Effector CD8-positive, alpha-beta T cell (primary cell): ENCODE measurements around the gene GNAS-AS1.
"Not testable (repeated sequence)": the region's sequence is repeated elsewhere in the genome, so short reads cannot be mapped to it uniquely, and the experiment has no call there.

ENCODE experiments used
- DNase-seq: peaks from one replicate; lab custom pipeline; 2025; lab: John Stamatoyannopoulos, UW

Gene GNAS-AS1

DNA sequence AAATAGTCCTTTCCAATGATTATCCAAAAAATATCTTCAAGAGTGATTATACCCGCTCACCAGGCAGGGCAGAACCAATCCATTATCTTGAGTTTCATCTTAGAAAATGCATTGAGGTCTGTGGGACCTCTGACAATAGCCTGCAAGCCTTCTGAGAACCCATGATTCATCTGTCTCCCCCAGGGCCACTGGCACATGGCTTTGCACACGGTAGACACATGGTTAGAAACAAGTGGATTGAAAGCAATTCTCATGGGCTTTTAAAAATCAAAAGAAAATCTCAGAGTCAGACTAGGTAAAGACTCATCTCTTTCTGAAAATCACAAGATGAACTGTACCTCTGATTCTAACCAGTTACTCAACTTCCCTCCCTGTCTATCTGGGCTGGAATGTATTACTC lies 15.5 kb downstream of the GNAS-AS1 start:
- no peak for DNase-seq

DNA sequence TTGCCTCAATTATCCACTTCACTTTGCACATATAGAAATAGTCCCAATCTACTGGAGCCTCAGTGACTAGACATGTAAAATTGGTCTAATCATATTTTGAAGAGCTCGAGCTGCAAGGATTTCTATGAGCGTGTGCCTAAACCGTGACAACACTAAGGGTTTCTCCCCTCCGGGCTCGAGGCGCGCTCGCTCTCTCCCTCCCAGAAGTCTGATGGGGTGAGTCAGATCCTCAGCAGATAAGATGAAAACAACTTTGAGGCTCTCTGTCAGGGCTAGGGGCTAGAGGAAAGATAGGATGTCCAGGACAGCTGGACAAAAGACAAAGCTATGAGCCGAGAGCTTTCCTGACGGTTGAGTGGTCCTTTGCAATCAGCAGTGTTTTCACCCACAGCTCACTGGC lies 16.8 kb downstream of the GNAS-AS1 start:
- DNase-seq, result no peak

DNA sequence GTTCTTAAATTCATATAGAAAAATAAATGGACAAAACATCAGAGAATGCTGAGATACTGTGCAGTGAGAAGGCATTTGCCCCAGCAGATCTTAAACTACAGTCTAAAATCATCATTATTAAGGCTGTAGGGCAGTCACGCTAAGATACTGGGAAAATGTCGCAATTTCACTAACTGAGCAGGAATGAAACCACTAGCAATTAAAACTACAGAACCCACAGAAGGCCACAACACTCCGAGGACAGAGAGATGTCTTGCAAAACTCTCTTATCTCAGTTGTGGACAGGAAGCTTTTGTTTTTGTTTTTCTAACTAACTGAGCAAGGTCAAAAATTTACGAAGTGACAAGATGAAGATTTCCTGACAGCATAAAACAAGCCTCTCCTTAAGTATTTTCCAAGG lies 18.2 kb downstream of the GNAS-AS1 start:
- DNase-seq, result no peak

DNA sequence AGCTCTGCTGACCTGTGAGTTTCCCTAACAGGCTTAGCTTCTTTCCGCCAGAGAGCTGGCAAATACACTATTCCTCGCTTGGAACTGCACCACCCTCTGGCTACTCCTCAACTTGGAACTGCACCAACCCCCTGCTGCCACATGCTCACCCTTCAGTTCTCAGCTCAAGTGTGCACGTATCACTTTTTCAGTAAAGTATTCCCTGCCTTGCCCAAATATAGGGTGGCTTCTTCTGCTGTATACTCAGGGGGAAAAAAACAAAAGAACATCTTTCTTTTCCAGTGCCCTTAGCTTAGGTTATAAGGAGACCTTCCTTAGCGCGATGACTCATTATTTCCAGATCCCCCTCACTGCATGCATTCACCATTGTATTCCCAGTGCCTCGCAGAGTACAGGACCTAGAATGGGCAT lies 21.2 kb downstream of the GNAS-AS1 start:
- DNase-seq, result no peak

DNA sequence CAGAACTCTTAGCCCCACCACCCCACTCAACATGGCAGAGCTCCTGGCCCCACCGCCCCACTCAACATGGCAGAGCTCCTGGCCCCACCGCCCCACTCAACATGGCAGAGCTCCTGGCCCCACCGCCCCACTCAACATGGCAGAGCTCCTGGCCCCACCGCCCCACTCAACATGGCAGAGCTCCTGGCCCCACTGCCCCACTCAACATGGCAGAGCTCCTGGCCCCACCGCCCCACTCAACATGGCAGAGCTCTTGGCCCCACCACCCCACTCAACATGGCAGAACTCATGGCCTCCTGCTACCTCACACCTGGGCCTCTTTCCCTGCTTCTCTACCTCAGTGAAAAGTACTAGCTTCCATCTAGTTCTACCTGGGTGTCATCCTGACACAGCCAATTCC lies 21.9 kb downstream of the GNAS-AS1 start:
- DNase-seq, result not testable (repeated sequence)

DNA sequence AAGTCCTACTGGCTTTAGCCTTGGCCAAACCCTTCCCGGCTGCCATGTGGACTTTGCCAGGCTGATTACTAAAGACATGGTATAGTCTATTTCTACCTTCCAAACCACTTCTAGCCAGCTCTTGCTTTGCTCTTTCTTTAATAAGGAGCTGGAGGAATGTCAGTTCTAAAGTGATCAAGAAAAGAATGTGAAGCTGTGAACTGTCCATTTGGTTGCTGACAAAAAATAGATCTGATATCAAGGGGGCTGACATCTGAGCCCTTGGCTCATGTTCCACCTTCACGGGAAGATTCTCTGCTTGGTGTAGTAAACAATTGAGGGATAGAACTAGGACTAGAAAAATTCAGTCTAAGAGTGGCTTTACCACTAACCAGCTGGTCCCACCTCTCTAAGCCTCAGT lies 22.6 kb downstream of the GNAS-AS1 start:
- DNase-seq, result no peak

DNA sequence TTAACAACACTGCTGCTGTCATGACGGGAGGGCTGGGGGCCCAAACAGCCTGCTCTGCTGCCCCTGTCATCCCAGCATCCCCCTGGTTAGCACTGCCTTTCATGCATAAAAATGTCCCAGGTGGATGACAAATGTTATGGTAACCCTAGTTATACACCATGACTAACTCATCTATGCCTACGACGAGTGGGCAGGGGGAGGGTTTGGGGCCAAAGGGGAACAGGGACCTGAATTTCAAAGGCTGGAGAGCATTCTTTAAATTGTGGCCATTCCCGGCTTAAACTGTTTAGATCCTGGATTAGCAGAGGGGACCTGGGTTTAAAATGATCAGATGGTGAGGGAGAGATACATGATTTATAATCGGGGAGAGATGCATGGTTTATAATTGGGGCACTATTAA lies 24.4 kb downstream of the GNAS-AS1 start:
- DNase-seq, result no peak

DNA sequence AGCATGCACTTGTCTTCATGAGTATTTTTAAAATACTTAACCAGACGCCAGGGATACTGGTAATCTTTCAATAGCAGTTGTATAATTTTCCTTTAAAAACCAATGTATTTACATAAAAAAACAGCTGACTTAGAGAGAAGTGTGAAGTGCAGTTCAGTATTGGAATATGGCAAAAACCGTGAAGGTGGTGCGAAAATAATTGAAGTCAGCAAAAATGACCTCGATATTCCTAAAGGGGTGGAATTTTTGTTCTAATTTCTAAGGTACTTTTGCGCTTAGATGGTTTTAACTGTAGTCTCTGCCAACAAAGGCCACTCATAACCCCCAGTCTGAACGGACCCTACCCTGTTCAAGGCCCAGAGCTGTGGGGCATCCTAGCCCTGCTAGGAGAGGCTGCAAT lies 25.3 kb downstream of the GNAS-AS1 start:
- DNase-seq, result no peak

DNA sequence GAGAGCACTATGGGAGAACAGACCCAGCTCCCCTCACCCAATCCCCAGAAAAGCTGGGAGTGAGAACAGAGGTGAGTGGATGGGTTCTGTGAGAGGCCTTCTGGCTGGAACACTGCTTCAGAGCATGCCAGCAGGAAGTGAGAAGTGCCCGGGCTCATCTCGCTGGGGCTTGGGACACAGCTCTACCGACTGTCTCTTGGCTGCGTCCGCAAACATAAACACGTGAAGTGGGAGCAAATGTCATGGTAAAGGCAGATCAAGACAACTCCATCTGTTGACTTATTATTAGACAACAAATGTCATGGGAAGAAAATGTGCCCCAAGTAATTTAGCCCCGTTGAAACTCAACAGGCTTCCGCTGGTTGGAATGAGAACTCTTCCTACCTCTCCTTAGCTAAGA lies 25.9 kb downstream of the GNAS-AS1 start:
- no peak for DNase-seq

DNA sequence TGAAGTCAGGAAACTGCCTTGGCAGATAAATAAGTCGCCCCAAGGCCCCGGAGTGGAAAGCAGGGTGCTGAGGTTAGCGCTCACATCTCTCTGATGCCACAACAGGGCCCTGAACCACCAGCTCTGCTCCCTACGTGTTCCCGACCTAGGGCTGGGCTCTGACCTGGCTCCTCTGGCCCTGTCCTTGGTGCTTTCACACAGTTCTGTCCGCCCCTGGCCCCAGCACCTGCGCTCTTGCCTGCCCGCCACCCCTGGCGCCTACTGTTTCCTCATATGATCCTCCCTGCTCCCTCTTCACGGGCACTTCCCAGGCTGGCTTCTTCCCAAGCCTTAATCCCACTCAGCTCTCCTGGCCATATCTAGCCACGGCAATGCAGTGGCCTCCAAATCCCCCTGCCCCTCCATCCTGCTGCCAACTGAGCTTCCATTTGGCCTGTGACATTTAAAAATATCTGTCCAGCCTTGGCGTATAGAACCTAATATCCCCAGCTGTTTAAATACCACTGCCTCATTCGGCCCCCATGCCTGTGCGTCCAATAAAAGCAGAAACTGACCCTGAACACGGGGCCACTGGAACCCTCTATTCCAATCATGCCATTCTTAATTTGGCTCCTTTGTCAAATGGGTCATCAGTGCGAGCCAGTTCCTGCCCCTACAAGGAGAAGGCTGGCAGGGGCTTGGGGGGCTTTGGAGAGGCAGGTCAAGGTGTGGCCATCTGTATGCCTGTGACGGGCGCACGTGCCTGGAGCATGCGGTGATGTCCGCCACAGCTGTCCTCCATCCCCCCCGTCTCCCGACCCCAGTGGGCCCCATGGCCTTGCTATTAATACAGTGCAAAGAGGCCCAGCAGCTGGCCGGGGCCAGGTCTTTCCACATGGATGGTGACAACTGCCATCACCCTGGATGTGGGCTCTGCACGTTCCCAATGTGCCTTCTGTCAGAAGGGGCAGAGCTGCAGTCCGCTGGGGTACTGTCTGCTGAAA lies 27.7 kb downstream of the GNAS-AS1 start:
- DNase-seq, result no peak

DNA sequence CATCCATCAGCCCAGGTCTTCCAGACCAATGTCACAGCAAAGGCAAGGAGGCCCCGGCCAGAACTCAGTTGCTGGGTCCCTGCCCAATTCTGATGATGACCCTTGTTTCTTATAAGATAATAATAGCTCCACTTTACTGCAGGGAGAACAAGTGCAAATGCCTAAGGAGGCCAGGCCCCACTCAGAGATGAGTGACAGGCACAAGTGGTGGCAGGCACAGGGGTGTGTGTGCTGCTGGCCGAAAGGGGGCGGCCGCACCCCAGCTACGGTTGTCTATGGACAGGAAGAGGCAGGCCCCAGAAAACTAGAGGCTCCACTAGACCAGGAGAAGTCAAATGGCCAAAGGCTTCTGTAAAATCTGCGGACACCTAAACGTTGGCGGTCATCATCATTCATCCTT lies 28.6 kb downstream of the GNAS-AS1 start:
- no peak for DNase-seq

DNA sequence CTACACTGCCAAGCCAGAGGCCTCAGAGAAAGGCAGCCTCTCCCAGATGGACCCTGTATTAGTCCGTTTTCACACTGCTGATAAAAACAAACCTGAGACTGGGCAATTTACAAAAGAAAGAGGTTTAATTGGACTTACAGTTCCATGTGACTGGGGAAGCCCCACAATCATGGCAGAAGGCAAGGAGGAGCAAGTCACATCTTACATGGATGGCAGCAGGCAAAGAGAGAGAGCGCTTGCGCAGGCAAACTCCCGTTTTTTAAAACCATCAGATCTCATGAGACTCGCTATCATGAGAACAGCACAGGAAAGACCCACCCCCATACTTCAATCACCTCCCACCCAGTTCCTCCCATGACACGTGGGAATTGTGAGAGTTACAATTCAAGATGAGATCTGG lies 30.2 kb downstream of the GNAS-AS1 start:
- not testable (repeated sequence) for DNase-seq

DNA sequence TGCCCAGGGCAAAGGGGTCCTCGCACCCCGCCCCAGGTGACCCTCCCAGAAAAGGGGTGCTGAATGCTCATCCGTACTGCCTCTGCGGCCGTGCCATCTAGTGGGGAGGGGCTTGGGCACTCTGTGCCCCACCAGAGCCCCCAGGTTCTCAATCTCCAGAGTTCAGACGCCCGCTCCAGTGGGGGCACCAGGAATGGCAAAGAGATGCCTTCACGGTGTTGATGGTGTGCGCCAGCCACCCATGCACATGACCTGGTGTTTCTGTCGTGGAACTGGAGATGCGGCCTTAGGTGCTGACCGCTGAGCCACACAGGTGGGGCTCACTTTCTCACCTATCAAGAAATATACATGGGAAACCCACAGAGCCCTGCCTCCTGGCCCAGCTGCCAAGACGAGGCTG lies 30.8 kb downstream of the GNAS-AS1 start:
- DNase-seq, result no peak

DNA sequence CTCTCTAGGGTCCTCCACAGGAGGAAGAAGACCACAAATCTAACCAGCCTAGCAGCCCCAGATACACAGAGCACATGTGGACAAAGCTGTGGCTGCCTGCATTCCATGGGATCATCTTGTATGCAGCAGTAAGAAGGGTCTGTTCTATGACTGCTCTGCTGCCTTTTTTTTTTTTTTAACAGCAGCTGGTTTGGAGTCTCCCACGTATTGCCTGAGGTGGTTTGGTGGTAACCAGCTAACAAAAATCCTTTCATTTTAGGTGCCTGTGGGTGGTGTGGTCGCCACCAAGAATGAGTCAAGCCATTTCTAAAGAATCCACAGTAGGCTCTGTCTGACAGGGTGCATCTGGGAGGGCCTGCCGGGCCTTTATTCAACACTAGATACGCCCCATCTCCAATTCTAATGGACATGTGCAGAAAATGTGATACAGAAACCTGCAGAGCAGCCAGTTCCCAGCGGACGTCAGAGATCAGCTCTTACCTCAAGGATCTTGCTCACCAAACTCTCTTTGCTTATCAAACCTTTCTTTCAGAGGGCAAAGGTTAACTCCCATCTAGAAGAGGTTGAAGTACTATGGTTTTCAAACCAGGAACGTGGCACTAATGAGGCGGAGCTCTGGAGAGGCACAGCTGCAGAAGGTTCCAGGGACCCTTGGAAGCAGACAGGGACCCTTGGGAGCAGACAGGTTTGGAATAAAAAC lies 32.0 kb downstream of the GNAS-AS1 start:
- no peak for DNase-seq

DNA sequence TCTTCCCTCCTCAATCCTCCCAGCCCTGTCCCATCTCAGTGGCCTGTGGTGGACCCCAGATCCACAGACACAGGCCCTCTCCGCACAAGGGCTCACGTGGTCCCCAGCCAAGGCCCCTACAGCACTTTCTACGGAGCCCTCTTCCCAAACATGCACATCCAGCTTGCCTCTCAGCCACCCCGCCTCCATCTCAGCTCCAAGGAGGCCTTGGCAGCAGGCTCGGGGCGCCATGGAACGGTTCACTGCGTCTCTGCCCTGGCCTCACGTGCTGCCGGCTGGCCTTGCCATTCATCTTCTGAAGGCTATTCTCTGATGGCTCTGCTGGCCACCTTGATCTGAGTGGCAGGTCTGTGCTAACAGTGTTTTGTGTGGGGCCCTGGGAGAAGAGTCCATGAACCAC lies 33.0 kb downstream of the GNAS-AS1 start:
- DNase-seq, result no peak

DNA sequence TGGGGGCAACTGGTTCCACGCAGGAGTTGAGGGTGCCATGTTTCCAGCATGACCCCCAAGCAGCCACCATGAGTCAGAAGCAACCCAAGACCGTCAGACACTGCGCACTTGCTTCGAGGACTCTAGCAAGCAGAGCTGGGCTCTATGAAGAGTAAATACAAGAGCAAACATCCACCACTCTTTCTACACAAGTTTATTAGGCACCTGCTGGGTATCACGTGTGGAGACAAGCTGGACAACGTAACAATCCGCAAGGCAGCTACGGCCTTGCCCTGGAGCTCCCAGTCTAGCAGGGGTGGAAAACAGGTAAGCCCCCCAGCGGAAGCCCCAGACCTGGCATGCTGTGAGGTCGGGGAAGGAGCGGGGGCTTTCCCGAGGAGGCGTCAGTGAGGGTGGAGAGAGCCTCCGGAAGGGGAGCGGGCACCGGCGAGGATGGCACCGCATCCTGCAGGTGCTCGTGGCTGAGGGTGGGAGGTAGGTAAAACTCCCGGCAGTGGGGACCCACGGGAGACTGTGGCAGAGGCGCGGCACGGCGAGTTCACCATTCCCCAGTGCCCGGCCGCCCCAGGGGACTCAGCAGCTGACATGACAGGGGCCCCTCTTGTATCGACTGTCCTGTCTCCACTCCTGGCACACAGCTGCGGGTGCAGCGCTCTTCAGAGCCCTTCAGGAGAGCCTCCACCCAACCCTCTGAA lies 33.6 kb downstream of the GNAS-AS1 start:
- DNase-seq, result no peak

DNA sequence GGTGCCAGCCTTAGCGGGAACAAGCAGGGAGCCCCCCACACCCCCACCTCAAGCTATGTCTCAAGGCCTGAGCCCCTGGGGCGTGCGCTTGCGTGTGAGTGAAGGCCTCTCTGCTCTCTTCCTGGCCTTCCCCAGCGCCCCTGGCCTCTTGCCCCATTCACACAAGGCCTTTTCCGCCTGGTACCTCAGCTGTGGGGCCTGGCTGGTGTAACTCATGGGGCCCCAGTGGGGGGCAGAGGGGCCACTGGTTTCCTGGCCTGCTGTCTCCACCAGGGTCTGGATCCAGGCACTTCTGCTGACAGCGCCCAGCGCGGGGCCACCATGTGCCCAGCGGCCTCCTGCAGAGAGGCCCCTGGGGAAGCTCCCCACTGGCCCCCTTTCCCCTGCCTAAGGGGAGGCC lies 34.7 kb downstream of the GNAS-AS1 start:
- DNase-seq, result no peak

DNA sequence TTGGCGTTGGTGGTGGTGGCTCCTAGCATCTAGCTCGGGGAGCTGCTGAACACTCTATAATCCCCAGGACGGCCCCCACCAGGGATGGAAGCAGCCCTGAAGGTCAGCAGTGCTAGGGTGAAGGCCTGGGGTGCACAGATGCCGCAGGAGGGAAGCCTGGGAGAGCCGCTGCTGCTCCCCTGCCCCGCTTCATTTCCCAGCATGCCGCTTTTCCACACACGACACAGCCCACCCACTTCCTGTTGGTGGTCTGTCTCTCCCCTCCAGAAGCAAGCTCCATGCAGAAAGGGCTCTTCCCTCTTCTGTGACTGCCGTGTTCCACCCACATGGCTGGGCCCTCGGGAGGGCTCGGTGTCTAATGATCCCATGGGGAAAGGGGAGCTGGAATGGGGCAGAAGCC lies 35.3 kb downstream of the GNAS-AS1 start:
- DNase-seq, result no peak

DNA sequence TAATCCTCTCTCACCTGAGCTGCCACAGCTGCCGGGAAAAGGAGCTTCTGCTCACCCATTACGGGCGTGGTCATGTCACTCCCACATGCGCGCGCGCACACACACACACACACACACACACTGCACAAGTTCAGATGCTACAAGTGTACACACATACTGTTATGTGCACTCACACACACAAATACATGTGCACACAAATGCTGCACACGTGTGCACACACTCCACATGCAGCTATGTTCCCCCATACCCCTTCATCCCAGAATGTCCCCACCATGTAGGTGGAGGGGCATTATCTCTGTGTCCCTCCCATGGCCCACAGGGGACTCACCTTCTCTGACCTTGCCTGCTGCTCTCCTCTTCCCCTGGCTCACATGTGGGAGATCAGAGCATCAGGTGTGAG lies 37.3 kb downstream of the GNAS-AS1 start:
- no peak for DNase-seq

DNA sequence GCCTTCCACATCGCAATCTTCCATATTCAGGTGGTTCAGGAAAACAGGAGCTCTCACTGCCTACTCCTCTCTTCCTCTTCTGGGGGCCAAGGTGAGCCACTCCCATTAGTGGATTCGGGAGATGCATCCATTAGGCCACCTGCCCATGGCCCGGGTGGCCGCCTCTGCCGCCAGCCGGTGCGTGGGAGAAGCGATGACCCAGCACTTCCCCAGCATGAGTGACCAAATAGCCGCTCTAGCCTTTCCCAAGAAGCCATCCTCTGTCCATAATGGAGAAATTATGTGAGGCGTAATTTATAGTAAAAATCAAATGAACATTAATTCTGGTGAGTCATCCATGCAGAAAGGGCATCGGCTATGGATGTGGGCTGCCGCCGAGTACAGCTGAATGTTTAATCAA lies 39.4 kb downstream of the GNAS-AS1 start:
- DNase-seq, result no peak

DNA sequence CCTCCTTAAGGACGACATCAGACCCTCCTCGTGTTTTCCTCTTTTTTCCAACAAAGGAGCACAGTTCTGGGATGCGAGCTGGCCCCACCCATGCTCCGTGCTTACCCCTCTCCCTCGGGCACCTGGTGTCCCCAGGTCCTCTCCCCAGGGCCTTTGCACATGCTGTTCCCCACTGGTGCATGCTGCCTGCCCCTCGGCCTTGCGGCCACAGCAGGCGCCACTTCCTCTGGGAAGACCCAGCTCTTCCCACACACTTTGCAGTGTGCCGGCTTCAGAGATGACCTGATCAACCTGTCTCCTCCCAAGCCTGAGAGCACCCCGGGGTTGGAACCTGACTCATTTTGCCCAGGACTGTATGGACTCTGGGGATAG lies 39.8 kb downstream of the GNAS-AS1 start:
- DNase-seq, result no peak

DNA sequence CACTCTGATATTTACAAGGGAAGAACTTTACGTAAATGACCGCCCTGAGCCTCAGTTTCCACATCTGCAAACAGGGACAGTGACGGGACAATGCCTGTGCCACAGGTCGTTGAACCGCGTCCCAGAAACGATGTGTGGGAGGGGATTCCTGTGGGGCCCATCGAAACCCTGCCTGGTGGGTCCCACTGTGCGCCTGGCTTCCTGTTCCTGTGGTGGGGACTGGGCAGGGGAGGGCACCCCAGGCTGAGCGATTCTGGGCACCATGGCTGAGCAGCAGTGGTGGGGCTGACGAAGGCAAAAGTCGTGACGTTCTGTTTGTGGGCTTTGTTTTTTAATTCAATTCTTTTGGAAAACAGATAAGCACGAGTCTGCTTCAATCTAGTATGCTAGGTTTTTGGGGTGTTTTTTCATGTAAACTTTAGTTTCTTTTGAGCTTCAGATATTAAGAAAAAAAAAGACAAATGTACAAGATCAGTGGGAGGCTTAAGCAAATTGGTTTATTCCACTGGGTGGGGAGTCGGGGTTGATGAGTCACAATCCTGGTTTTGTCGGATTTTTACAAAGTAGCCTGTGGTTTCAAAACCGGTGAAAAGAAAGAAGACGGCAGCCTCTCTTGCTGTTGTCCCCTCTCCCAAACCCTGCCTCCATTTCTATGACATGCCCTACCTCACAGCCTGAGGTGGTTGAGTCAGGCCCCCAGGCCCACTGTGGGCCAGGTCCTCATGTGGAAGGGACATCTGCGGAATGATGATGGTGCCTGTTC lies 40.4 kb downstream of the GNAS-AS1 start:
- no peak for DNase-seq
